Activated naive CD4-positive, alpha-beta T cell treated with anti-CD3 and anti-CD28 coated beads, Interleukin-2, amount 10 ng/mL, durations not matched to agents 7 days and 5 days (primary cell): Measurements from ENCODE around the gene DAPK1.

Experiments
- CTCF ChIA-PET: fragments of 350-600 bp; sonication (Branson Sonifier 250); formaldehyde crosslinking; loops from one replicate; lab custom pipeline; 2021; ENCODE audit warnings: antibody characterized with exemption; lab: Charles Lee
- DNase-seq: peaks from one replicate; pipeline ENCODE4 v3.0.0-alpha.2; 2020
- H3K27ac Mint-ChIP-seq: one replicate; pipeline ENCODE4 v1.8.0; 2021; ENCODE audit warnings: mild to moderate bottlenecking, moderate library complexity, mixed read lengths
- H3K27me3 Mint-ChIP-seq: one replicate; pipeline ENCODE4 v1.8.0; 2021; ENCODE audit warnings: mild to moderate bottlenecking, mixed read lengths
- H3K36me3 Mint-ChIP-seq: one replicate; pipeline ENCODE4 v1.8.0; 2021; ENCODE audit warnings: mixed read lengths
- H3K4me1 Mint-ChIP-seq: one replicate; pipeline ENCODE4 v1.8.0; 2021; ENCODE audit warnings: mixed read lengths
- H3K4me3 Mint-ChIP-seq: one replicate; pipeline ENCODE4 v1.8.0; 2021; ENCODE audit warnings: mild to moderate bottlenecking, moderate library complexity, mixed read lengths
- H3K9me3 Mint-ChIP-seq: one replicate; pipeline ENCODE4 v1.8.0; 2021; ENCODE audit warnings: mixed read lengths

The DAPK1 gene

DNA sequence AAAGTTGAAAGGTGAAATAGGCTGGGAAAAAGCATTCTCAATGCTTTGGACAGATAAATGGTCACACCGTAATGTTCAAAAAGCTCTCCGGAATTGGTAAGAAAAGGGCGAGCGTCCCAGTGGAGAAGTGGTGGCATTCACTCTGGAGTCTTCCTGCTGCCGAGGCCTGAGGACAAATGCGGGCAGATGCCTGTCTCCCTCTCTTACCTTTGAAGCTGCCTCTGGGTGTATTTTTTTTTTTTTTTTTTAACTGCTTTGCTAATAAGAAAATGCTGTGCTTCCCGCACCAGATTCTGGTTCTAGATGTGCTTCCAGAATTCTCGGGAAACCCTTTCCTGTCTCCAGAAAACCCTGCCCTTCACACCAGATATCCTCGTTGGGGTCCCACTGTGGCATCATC is 203.8 kb downstream of the DAPK1 start:
- H3K4me3 Mint-ChIP-seq, result no peak overlapping the region
- peaks cover 8% of the 10 kb centered on the region for H3K4me1 Mint-ChIP-seq
- CTCF ChIA-PET, result no interaction called here
- H3K27ac Mint-ChIP-seq, result no peak overlapping the region
- no peak for DNase-seq
- no peaks in the 10 kb centered on the region for H3K36me3 Mint-ChIP-seq
- H3K27me3 Mint-ChIP-seq, result peaks cover 40% of the 10 kb centered on the region
- H3K9me3 Mint-ChIP-seq, result no peaks in the 10 kb centered on the region

DNA sequence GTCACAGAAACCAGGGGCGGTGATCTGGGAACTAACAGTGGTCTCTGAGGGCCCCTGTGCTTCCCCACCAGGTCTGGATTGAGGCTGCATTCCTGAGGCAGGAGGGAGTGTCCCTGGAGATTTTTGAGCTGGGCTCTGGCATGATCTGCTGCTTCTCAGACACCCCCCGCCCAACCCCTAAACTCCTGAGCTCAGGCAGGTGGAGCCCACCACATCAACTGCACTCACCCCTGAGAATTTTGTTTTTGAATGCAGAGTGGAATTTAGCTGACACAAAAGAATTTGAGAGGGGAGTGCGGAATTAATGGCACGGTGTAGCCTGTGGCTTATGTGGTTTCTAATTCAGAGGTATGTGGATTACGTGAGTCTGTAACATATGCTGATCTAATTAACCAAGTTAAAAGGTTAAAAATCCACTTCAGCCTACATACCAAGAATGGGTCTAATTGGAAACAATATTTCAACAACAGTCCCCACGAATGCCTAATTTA is 204.3 kb downstream of the DAPK1 start:
- CTCF ChIA-PET, result no interaction called here
- Mint-ChIP-seq H3K4me3 (no peak overlapping the region), H3K36me3 (no peaks in the 10 kb centered on the region), H3K4me1 (peaks cover 8% of the 10 kb centered on the region), H3K9me3 (no peaks in the 10 kb centered on the region), H3K27me3 (peaks cover 45% of the 10 kb centered on the region), H3K27ac (no peak overlapping the region)
- no peak for DNase-seq

- Mint-ChIP-seq H3K9me3 (no peaks in the 10 kb centered on the region), H3K27me3 (peaks cover 48% of the 10 kb centered on the region), H3K27ac (no peak overlapping the region)
Observed at GRCh38 chr9:87702921-87703320, 205.3 kb downstream of the DAPK1 start.

DNA sequence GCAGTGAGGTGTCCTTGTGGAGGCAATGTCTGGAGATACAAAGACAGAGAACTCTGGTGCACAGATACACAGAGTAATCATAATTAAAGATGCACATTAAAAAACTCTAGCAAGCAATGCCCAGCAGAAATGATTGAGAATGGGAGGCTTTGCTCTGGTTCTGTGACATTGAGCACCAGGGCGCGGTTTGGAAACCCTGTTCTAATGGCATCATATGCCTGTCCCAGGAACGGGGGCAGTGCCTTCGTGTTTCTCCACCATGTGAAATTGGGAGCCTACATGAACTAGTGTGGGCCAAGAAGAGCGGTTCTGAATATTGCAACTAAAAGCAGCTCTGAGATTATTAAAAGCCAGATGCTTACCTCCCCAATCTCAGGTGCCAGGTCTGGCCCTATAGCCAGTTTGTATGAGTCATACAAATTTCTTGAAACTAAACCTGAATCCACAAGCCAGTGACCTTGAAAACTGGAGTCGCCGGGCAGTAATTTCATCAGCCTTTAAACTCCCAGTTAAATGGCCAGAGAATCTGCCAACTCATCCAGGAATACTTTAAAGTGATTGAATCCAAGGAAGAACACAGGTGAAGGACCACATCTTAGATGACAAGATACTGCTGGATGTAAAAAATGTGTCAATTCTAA is 206.1 kb downstream of the DAPK1 start:
- CTCF ChIA-PET, result no interaction called here
- Mint-ChIP-seq H3K36me3 (no peaks in the 10 kb centered on the region), H3K27ac (no peak overlapping the region)

More at GRCh38 chr9:87702921-87703320, 205.3 kb downstream of the DAPK1 start:
- Mint-ChIP-seq H3K36me3 (no peaks in the 10 kb centered on the region), H3K4me1 (peaks cover 15% of the 10 kb centered on the region), H3K4me3 (no peak overlapping the region)
- DNase-seq, result no peak
- CTCF ChIA-PET, result interaction anchor here (0.6 kb wide), 1 partner anchor 1293 kb away, joined by 6 read pairs; no protein-coding TSS in a partner anchor

GRCh38 chr9:87704342-87704741 is 206.7 kb downstream of the DAPK1 start:
- Mint-ChIP-seq H3K9me3 (no peaks in the 10 kb centered on the region), H3K4me1 (peaks cover 28% of the 10 kb centered on the region), H3K27me3 (peaks cover 42% of the 10 kb centered on the region), H3K36me3 (no peaks in the 10 kb centered on the region), H3K27ac (no peak overlapping the region), H3K4me3 (no peak overlapping the region)
- CTCF ChIA-PET, result no interaction called here
- no peak for DNase-seq

More for the DNA sequence above, 206.1 kb downstream of the DAPK1 start:
- peaks cover 42% of the 10 kb centered on the region for H3K27me3 Mint-ChIP-seq
- peaks cover 22% of the 10 kb centered on the region for H3K4me1 Mint-ChIP-seq
- no peaks in the 10 kb centered on the region for H3K9me3 Mint-ChIP-seq
- no peak overlapping the region for H3K4me3 Mint-ChIP-seq
- no peak for DNase-seq

GRCh38 chr9:87706066-87706739 is 208.5 kb downstream of the DAPK1 start:
- no peak for DNase-seq
- CTCF ChIA-PET, result no interaction called here
- Mint-ChIP-seq H3K27me3 (peaks cover 35% of the 10 kb centered on the region), H3K4me3 (no peak overlapping the region), H3K27ac (no peak overlapping the region), H3K4me1 (peaks cover 45% of the 10 kb centered on the region), H3K36me3 (no peaks in the 10 kb centered on the region), H3K9me3 (no peaks in the 10 kb centered on the region)

GRCh38 chr9:87707805-87708506 is 210.3 kb downstream of the DAPK1 start:
- Mint-ChIP-seq H3K36me3 (no peaks in the 10 kb centered on the region), H3K27ac (no peak overlapping the region), H3K27me3 (peaks cover 22% of the 10 kb centered on the region), H3K4me3 (no peak overlapping the region), H3K4me1 (peaks cover 57% of the 10 kb centered on the region), H3K9me3 (no peaks in the 10 kb centered on the region)
- CTCF ChIA-PET, result no interaction called here
- DNase-seq, result no peak

DNA sequence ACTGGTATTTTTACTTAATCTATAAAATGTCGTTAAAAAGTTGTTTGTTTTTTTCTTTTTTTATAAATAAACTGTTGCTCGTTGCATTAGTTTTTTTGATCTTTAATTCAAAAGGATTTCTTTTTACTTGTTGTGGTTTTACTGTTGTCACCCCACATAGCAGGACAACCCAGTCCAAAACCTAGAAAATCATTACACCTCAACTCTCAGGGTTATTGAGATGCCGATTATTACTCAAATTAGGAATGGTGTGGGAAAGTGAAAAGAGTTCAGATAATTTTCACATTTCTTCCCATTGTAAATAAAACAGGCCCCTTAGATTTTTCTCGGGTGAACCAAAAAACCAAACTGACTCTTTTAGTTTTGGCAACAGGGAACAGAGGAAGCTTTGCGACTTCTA is 210.9 kb downstream of the DAPK1 start:
- Mint-ChIP-seq H3K27me3 (peaks cover 20% of the 10 kb centered on the region), H3K4me3 (peak overlapping the region; percentile 34), H3K27ac (peak overlapping the region; percentile 83), H3K4me1 (peaks cover 63% of the 10 kb centered on the region), H3K36me3 (no peaks in the 10 kb centered on the region), H3K9me3 (no peaks in the 10 kb centered on the region)
- DNase-seq, result no peak
- CTCF ChIA-PET, result interaction anchor here (0.6 kb wide), 1 partner anchor 30 kb away, joined by 3 read pairs; no protein-coding TSS in a partner anchor

- H3K4me1 Mint-ChIP-seq, result peaks cover 69% of the 10 kb centered on the region
- H3K27me3 Mint-ChIP-seq, result peaks cover 20% of the 10 kb centered on the region
- peak; percentile 54 for DNase-seq
- no peaks in the 10 kb centered on the region for H3K36me3 Mint-ChIP-seq
- CTCF ChIA-PET, result interaction anchor here (0.6 to 0.7 kb wide), 2 partner anchors 17 to 31 kb away, joined by 3 read pairs; partner anchors contain the start of gene CTSL
- H3K27ac Mint-ChIP-seq, result peak overlapping the region; percentile 83
- peak overlapping the region; percentile 34 for H3K4me3 Mint-ChIP-seq
- H3K9me3 Mint-ChIP-seq, result no peaks in the 10 kb centered on the region
Observed at GRCh38 chr9:87708986-87709728, 211.5 kb downstream of the DAPK1 start.

- H3K27me3 Mint-ChIP-seq, result peaks cover 16% of the 10 kb centered on the region
- H3K9me3 Mint-ChIP-seq, result no peaks in the 10 kb centered on the region
- H3K4me3 Mint-ChIP-seq, result no peak overlapping the region
- peaks cover 68% of the 10 kb centered on the region for H3K4me1 Mint-ChIP-seq
- peak overlapping the region; percentile 83 for H3K27ac Mint-ChIP-seq
- H3K36me3 Mint-ChIP-seq, result no peaks in the 10 kb centered on the region
- no peak for DNase-seq
- CTCF ChIA-PET, result no interaction called here
Observed at GRCh38 chr9:87710443-87710842, 212.8 kb downstream of the DAPK1 start.

GRCh38 chr9:87711857-87712800 is 214.5 kb downstream of the DAPK1 start:
- H3K27me3 Mint-ChIP-seq, result peaks cover 7% of the 10 kb centered on the region

DNA sequence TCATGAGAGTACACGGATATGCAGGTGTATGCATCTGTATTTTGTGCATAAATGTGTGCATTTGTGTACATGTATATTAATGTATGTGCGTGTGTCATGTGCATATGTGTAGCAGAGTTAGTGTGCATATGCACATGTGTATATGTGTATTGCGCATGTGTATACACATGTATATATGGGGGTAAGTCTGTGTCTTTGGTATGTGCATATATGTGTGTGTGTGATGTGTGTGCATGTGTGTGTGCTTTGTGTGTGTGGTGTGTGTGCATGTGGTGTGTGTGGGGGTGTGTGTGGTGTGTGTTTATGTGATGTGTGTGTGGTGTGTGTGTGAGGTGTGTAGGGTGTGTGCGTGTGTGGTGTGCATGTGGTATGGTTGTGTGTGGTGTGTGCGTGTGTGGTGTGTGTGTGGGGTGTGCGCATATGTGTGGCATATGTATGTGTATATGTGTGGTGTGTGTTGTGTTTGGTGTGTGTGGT is 215.2 kb downstream of the DAPK1 start:
- DNase-seq, result no peak
- CTCF ChIA-PET, result no interaction called here
- no peak overlapping the region for H3K27ac Mint-ChIP-seq
- no peak overlapping the region for H3K4me3 Mint-ChIP-seq
- peaks cover 63% of the 10 kb centered on the region for H3K4me1 Mint-ChIP-seq
- no peaks in the 10 kb centered on the region for H3K9me3 Mint-ChIP-seq
- no peaks in the 10 kb centered on the region for H3K36me3 Mint-ChIP-seq
- H3K27me3 Mint-ChIP-seq, result peaks cover 12% of the 10 kb centered on the region

More at GRCh38 chr9:87711857-87712800, 214.5 kb downstream of the DAPK1 start:
- Mint-ChIP-seq H3K4me1 (peaks cover 69% of the 10 kb centered on the region), H3K4me3 (no peak overlapping the region), H3K9me3 (no peaks in the 10 kb centered on the region), H3K27ac (no peak overlapping the region), H3K36me3 (no peaks in the 10 kb centered on the region)
- no peak for DNase-seq
- CTCF ChIA-PET, result no interaction called here
